NB4 (cell line): ENCODE measurements around the gene NFIL3.

Experiments used
- MAX ChIP-seq: IDR thresholded peaks from 2 replicates; pipeline ENCODE4 v1.6.1; 2011; ENCODE audit warnings: low read depth, low read length
- MYC ChIP-seq: IDR thresholded peaks from 2 replicates; pipeline ENCODE4 v1.6.1; 2011; ENCODE audit warnings: low read depth, low read length
- POLR2A ChIP-seq: IDR thresholded peaks from 2 replicates; pipeline ENCODE4 v1.6.1; 2011; ENCODE audit warnings: mild to moderate bottlenecking; ENCODE audit not compliant: insufficient read length; ENCODE audit errors: extremely low read depth
- TF ChIP-seq, protein P1 (sequence below): IDR thresholded peaks from one replicate; pipeline ENCODE4 v1.5.1; 2012; ENCODE audit warnings: low read depth, low read length

DNA sequence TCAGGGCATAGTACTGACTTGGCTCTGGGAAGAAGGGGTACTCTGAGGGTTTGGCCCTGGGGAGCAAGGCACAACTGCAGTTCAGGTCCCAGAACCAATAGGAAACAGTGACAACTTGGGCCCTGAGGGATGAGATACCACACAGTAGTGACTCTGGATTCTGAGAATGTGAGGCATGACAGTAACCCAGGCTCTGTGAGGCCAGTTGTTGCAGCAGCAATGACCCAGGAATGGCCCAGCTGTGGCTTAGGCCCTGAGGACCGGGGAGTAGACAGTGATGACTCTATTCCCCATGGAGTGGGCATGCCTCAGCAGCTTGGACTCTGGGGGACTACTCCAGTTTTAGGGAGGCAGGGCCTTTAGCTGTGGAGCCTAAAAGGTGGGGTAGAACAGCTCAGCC lies 21.5 kb upstream of the NFIL3 start:
- TF ChIP-seq, protein P1, sequence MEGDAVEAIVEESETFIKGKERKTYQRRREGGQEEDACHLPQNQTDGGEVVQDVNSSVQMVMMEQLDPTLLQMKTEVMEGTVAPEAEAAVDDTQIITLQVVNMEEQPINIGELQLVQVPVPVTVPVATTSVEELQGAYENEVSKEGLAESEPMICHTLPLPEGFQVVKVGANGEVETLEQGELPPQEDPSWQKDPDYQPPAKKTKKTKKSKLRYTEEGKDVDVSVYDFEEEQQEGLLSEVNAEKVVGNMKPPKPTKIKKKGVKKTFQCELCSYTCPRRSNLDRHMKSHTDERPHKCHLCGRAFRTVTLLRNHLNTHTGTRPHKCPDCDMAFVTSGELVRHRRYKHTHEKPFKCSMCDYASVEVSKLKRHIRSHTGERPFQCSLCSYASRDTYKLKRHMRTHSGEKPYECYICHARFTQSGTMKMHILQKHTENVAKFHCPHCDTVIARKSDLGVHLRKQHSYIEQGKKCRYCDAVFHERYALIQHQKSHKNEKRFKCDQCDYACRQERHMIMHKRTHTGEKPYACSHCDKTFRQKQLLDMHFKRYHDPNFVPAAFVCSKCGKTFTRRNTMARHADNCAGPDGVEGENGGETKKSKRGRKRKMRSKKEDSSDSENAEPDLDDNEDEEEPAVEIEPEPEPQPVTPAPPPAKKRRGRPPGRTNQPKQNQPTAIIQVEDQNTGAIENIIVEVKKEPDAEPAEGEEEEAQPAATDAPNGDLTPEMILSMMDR: no peak
- no peak for TF ChIP-seq MAX
- no peak for TF ChIP-seq POLR2A
- TF ChIP-seq MYC: no peak
